Upper lobe of left lung (tissue), 4 donors: Measurements from ENCODE around the gene OTOGL.

Experiments
- CTCF ChIP-seq, 6 experiments: fragments of 450-650 bp in 4 of 6; fragments of 200-600 bp in 2 of 6; sonication (generic) in 2 of 6; IDR thresholded peaks; one replicate each; pipeline ENCODE4 v1.5.1; 2016 to 2019; ENCODE audit warnings: antibody characterized with exemption in 6 of 6
- EP300 ChIP-seq, 4 donors: sonication (generic); formaldehyde crosslinking; IDR thresholded peaks; one replicate each; pipeline ENCODE4 v1.5.1; 2017; ENCODE audit warnings: antibody characterized with exemption in 4 of 4, control low read depth in 2 of 4
- POLR2A ChIP-seq, 4 donors: fragments of 450-650 bp; IDR thresholded peaks; one replicate each; pipeline ENCODE4 v1.5.1; 2016 to 2017; ENCODE audit warnings: antibody characterized with exemption in 4 of 4, mild to moderate bottlenecking in 2 of 4
- POLR2AphosphoS5 ChIP-seq, 2 donors: sonication (generic); formaldehyde crosslinking; IDR thresholded peaks; one replicate each; pipeline ENCODE4 v1.5.1; 2017; ENCODE audit warnings: antibody characterized with exemption in 2 of 2

DNA sequence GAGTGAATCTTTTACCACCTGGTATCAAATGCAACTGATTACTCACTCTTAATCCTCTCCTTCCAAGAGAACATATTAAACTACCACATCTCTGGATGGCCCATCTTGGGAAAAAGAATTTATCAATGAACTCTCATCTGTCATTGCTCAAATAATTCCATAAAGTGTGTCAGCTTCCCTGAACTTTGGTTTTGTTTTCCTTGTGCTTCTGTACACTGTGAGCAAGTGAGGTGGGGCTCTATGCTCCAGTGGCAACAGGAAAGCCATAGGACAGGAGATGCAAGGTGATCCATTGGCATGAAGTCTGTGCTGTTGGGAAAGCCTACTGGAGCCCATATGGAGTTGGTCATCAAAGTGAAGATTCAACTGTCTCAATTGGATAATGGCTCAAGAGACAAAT is 17.4 kb downstream of the OTOGL start:
- TF ChIP-seq CTCF (IDR thresholded peaks at IDR 0.05), result no peak
- no peak for TF ChIP-seq POLR2A (IDR thresholded peaks at IDR 0.05)
- no peak for TF ChIP-seq EP300 (IDR thresholded peaks at IDR 0.05)
- no peak for TF ChIP-seq POLR2AphosphoS5 (IDR thresholded peaks at IDR 0.05)
